ENCODE measurements around the gene SPHK2. TPM values are rescaled to one million over a fixed set of nuclear protein-coding genes. Genes with fewer than 3 reads are reported as not detected.

Gene SPHK2, protein sequence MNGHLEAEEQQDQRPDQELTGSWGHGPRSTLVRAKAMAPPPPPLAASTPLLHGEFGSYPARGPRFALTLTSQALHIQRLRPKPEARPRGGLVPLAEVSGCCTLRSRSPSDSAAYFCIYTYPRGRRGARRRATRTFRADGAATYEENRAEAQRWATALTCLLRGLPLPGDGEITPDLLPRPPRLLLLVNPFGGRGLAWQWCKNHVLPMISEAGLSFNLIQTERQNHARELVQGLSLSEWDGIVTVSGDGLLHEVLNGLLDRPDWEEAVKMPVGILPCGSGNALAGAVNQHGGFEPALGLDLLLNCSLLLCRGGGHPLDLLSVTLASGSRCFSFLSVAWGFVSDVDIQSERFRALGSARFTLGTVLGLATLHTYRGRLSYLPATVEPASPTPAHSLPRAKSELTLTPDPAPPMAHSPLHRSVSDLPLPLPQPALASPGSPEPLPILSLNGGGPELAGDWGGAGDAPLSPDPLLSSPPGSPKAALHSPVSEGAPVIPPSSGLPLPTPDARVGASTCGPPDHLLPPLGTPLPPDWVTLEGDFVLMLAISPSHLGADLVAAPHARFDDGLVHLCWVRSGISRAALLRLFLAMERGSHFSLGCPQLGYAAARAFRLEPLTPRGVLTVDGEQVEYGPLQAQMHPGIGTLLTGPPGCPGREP
- total RNA-seq (2014; rRNA removed; shearing (Covaris generic)), result 5.2 and 7.2 TPM in 2 replicates
- polyA plus RNA-seq (2016; fragmentation: Nextera tagmentation; extraction: Ambion mirVana), result 9.9 and 11.4 TPM in 2 replicates

DNA sequence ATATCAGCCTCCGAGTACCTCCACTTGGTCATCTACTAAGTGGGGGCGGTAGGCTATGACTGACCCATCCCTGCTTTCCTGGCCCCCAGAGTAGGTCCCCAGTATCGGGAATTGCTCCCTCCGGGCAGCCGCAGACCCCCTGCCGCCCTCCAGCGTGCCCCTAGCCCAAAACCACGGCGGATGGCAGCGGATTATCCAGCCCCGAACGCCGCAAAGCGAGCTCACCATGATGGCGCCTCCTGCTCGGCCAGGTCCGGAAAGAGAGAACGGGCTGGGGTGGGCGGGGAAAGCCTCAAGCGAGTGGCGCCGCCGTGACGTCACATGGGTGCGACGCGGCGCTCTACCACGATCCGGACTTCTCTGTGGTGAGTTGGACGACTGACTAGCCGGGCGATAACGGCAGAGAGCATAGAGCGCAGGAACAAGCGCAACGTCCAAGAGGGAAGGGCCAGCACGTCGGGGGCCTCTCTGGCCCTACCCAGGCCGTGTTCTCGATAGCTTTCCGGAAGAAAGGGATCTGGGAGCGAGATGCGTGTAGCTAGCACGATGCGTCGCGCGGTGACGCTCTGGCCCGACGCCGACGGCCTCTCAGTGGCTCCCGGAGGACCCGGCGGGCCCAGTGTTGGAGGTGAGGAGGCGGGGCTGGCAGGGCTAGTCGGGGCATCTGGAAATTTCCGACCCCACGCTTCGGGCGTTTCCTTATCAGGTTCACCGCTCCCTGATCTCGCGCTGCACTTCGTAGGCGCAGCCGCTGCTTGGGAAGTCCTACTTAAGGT is at the start of gene SPHK2, which contains the start of gene RPL18:
SPHK2 (plus strand) TSS at position 591 of the 776 bp plus-strand sequence. CDS start 1,009 bp downstream, outside the sequence.
RPL18 (minus strand) TSS at position 263 of the 776 bp plus-strand sequence; CDS start at position 228, 35 bp downstream.
- H2AFZ ChIP-seq, result peak within 1 kb of the TSS; percentile 60
- H3K4me1 ChIP-seq (ENCODE audit: insufficient read depth), result peaks cover 26% of the 10 kb centered on the region
- in situ Hi-C loops (cut with MboI), result no loop called here
- peak within 1 kb of the TSS; percentile 96 for H3K4me3 ChIP-seq
- H3K9ac ChIP-seq, result peak within 1 kb of the TSS; percentile 98
- no peaks in the 10 kb centered on the region for H3K9me3 ChIP-seq (ENCODE audit: low read depth)
- peaks cover 21% of the 10 kb centered on the region for H3K36me3 ChIP-seq (ENCODE audit: low read depth)
- DNase-seq, result peak; percentile 99
- TF ChIP-seq EZH2 (IDR thresholded peaks at IDR 0.05; ENCODE audit: insufficient read depth, poor library complexity, severe bottlenecking) (no peak), EZH2phosphoT487 (IDR thresholded peaks at IDR 0.05; ENCODE audit: insufficient read depth, low read depth) (no peak)
- H4K20me1 ChIP-seq (ENCODE audit: insufficient read depth), result peaks cover 12% of the 10 kb centered on the region; the same call in 1 of the 2 replicates
- 0% methylated on average over 45 to 69 of the region's 69 CpGs for WGBS, 2 experiments (ENCODE audit: low coverage in 1 of 2, low lambda C conversion rate in 2 of 2, missing lambda C conversion rate in 2 of 2)
- H3K4me2 ChIP-seq (ENCODE audit: unreplicated experiment), result peak within 1 kb of the TSS; percentile 100
- no peaks in the 10 kb centered on the region for H3K9me2 ChIP-seq (ENCODE audit: insufficient read depth)
- peaks cover 15% of the 10 kb centered on the region; the same call in 1 of the 2 replicates for H3F3A ChIP-seq (ENCODE audit: insufficient read depth)
- peak within 1 kb of the TSS; percentile 89 for H3K27ac ChIP-seq
- H3K79me2 ChIP-seq (ENCODE audit: insufficient read depth), result peaks cover 55% of the 10 kb centered on the region
- H3K27me3 ChIP-seq (replicated peaks; ENCODE audit: insufficient read depth), result no peaks in the 10 kb centered on the region

DNA sequence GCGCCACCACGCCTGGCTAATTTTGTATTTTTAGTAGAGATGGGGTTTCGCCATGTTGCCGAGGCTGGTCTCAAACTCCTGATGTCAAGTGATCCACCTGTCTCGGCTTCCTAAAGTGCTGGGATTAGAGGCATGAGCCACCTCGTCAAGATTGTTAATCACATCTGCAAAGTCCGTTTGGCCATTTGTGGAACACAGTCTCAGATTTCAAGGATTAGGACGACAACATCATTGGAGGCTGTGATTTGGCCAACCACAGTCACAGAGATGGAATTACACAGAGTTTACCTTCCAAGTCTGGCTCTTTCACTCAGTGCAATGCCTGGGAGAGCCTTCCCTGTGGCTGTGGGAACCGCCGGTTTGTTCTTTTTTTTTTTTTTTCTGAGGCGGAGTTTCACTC is 49.5 kb upstream of the SPHK2 start:
- no peaks in the 10 kb centered on the region for H3K79me2 ChIP-seq (ENCODE audit: insufficient read depth)
- H3K27ac ChIP-seq, result no peak overlapping the region
- H3F3A ChIP-seq (ENCODE audit: insufficient read depth), result peaks cover 18% of the 10 kb centered on the region; the same call in 1 of the 2 replicates
- in situ Hi-C loops (cut with MboI), result no loop called here
- no peaks in the 10 kb centered on the region for H3K9me3 ChIP-seq (ENCODE audit: low read depth)
- no peak overlapping the region for H3K9ac ChIP-seq
- H3K27me3 ChIP-seq (replicated peaks; ENCODE audit: insufficient read depth), result no peaks in the 10 kb centered on the region
- no peaks in the 10 kb centered on the region for H3K36me3 ChIP-seq (ENCODE audit: low read depth)
- peak; percentile 44 for DNase-seq
- no peak overlapping the region for H2AFZ ChIP-seq
- 39 to 40% methylated on average over 11 of the region's 11 CpGs for WGBS, 2 experiments (ENCODE audit: low coverage in 1 of 2, low lambda C conversion rate in 2 of 2, missing lambda C conversion rate in 2 of 2)
- H3K4me1 ChIP-seq (ENCODE audit: insufficient read depth), result peaks cover 23% of the 10 kb centered on the region
- H3K4me3 ChIP-seq, result no peak overlapping the region
- TF ChIP-seq EZH2 (IDR thresholded peaks at IDR 0.05; ENCODE audit: insufficient read depth, poor library complexity, severe bottlenecking) (no peak), EZH2phosphoT487 (IDR thresholded peaks at IDR 0.05; ENCODE audit: insufficient read depth, low read depth) (no peak)
- H3K9me2 ChIP-seq (ENCODE audit: insufficient read depth), result no peaks in the 10 kb centered on the region
- no peak overlapping the region for H3K4me2 ChIP-seq (ENCODE audit: unreplicated experiment)
- H4K20me1 ChIP-seq (ENCODE audit: insufficient read depth), result no peaks in the 10 kb centered on the region

GRCh38 chr19:48571378-48572162 is 47.7 kb upstream of the SPHK2 start:
- H3K79me2 ChIP-seq (ENCODE audit: insufficient read depth), result no peaks in the 10 kb centered on the region
- H3K36me3 ChIP-seq (ENCODE audit: low read depth), result no peaks in the 10 kb centered on the region
- H3K27ac ChIP-seq, result no peak overlapping the region
- no peaks in the 10 kb centered on the region for H3K9me2 ChIP-seq (ENCODE audit: insufficient read depth)
- H2AFZ ChIP-seq, result no peak overlapping the region
- WGBS, 2 experiments (ENCODE audit: low coverage in 1 of 2, low lambda C conversion rate in 2 of 2, missing lambda C conversion rate in 2 of 2), result 54 to 68% methylated on average over 4 to 5 of the region's 5 CpGs
- no peak overlapping the region for H3K4me3 ChIP-seq
- peaks cover 18% of the 10 kb centered on the region; the same call in 1 of the 2 replicates for H3F3A ChIP-seq (ENCODE audit: insufficient read depth)
- H3K9me3 ChIP-seq (ENCODE audit: low read depth), result no peaks in the 10 kb centered on the region
- no peak for TF ChIP-seq EZH2 (IDR thresholded peaks at IDR 0.05; ENCODE audit: insufficient read depth, poor library complexity, severe bottlenecking)
- TF ChIP-seq EZH2phosphoT487 (IDR thresholded peaks at IDR 0.05; ENCODE audit: insufficient read depth, low read depth), result no peak
- no peak overlapping the region for H3K9ac ChIP-seq
- no peaks in the 10 kb centered on the region for H4K20me1 ChIP-seq (ENCODE audit: insufficient read depth)
- DNase-seq, result no peak
- H3K27me3 ChIP-seq (replicated peaks; ENCODE audit: insufficient read depth), result no peaks in the 10 kb centered on the region
- H3K4me2 ChIP-seq (ENCODE audit: unreplicated experiment), result no peak overlapping the region
- in situ Hi-C loops (cut with MboI), result no loop called here
- peaks cover 15% of the 10 kb centered on the region for H3K4me1 ChIP-seq (ENCODE audit: insufficient read depth)

All from GM23248 (cell line).